Activated CD8-positive, alpha-beta memory T cell treated with anti-CD3 and anti-CD28 coated beads, Interleukin-2, amount 50 U/mL, for 48 hours (primary cell): ENCODE measurements around the gene NRXN3.
"Not testable (repeated sequence)": the region's sequence is repeated elsewhere in the genome, so short reads cannot be mapped to it uniquely, and the experiment has no call there.

Source experiments
- DNase-seq: peaks from one replicate; pipeline ENCODE4 v3.0.0-alpha.2; 2020

The NRXN3 gene

GRCh38 chr14:79096811-79097210 is 926.6 kb downstream of the NRXN3 start:
- no peak for DNase-seq

- DNase-seq = no peak
Observed at GRCh38 chr14:79098324-79098723, 928.2 kb downstream of the NRXN3 start.

GRCh38 chr14:79100578-79100977 is 930.4 kb downstream of the NRXN3 start:
- DNase-seq = no peak

- DNase-seq = no peak
Observed at GRCh38 chr14:79101388-79101787, 931.2 kb downstream of the NRXN3 start.

GRCh38 chr14:79103764-79104163 is 933.6 kb downstream of the NRXN3 start:
- no peak for DNase-seq

GRCh38 chr14:79110564-79110963 is 940.4 kb downstream of the NRXN3 start:
- DNase-seq = not testable (repeated sequence)

GRCh38 chr14:79111987-79112501 is 941.9 kb downstream of the NRXN3 start:
- DNase-seq = no peak

- DNase-seq = no peak
Observed at GRCh38 chr14:79117561-79117960, 947.4 kb downstream of the NRXN3 start.

- DNase-seq = no peak
Observed at GRCh38 chr14:79118291-79118690, 948.1 kb downstream of the NRXN3 start.

GRCh38 chr14:79134361-79134760 is 964.2 kb downstream of the NRXN3 start:
- DNase-seq = no peak

- no peak for DNase-seq
Observed at GRCh38 chr14:79136071-79137044, 966.2 kb downstream of the NRXN3 start.

GRCh38 chr14:79137045-79137430 is 966.9 kb downstream of the NRXN3 start:
- DNase-seq = no peak

- DNase-seq = no peak
Observed at GRCh38 chr14:79137836-79138235, 967.7 kb downstream of the NRXN3 start.

- DNase-seq = no peak
Observed at GRCh38 chr14:79144896-79145295, 974.7 kb downstream of the NRXN3 start.

GRCh38 chr14:79150226-79150625 is 980.1 kb downstream of the NRXN3 start:
- DNase-seq = no peak

GRCh38 chr14:79157369-79157768 is 987.2 kb downstream of the NRXN3 start:
- DNase-seq = no peak

GRCh38 chr14:79161571-79161970 is 991.4 kb downstream of the NRXN3 start:
- DNase-seq = no peak

GRCh38 chr14:79162833-79163232 is 992.7 kb downstream of the NRXN3 start:
- DNase-seq = no peak

- no peak for DNase-seq
Observed at GRCh38 chr14:79165471-79166090, 995.4 kb downstream of the NRXN3 start.

GRCh38 chr14:79166171-79166570 is 996.0 kb downstream of the NRXN3 start:
- no peak for DNase-seq

- no peak for DNase-seq
Observed at GRCh38 chr14:79167957-79168356, 997.8 kb downstream of the NRXN3 start.

GRCh38 chr14:79175671-79176070 is 1005.5 kb downstream of the NRXN3 start:
- no peak for DNase-seq

- no peak for DNase-seq
Observed at GRCh38 chr14:79177106-79177505, 1006.9 kb downstream of the NRXN3 start.

- DNase-seq = no peak
Observed at GRCh38 chr14:79178719-79179118, 1008.5 kb downstream of the NRXN3 start.
